Right hindlimb (tissue), 1 donor: ENCODE data around the gene MEPCE.
A peak's percentile ranks its signal among the peaks of the same experiment; 100 is the strongest.
"Not testable (repeated sequence)": the region's sequence is repeated elsewhere in the genome, so short reads cannot be mapped to it uniquely, and the experiment has no call there.

ENCODE experiments used
- DNase-seq: peaks from one replicate; pipeline ENCODE4 v3.0.0-alpha.2; 2018

The MEPCE gene, protein sequence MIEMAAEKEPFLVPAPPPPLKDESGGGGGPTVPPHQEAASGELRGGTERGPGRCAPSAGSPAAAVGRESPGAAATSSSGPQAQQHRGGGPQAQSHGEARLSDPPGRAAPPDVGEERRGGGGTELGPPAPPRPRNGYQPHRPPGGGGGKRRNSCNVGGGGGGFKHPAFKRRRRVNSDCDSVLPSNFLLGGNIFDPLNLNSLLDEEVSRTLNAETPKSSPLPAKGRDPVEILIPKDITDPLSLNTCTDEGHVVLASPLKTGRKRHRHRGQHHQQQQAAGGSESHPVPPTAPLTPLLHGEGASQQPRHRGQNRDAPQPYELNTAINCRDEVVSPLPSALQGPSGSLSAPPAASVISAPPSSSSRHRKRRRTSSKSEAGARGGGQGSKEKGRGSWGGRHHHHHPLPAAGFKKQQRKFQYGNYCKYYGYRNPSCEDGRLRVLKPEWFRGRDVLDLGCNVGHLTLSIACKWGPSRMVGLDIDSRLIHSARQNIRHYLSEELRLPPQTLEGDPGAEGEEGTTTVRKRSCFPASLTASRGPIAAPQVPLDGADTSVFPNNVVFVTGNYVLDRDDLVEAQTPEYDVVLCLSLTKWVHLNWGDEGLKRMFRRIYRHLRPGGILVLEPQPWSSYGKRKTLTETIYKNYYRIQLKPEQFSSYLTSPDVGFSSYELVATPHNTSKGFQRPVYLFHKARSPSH

DNA sequence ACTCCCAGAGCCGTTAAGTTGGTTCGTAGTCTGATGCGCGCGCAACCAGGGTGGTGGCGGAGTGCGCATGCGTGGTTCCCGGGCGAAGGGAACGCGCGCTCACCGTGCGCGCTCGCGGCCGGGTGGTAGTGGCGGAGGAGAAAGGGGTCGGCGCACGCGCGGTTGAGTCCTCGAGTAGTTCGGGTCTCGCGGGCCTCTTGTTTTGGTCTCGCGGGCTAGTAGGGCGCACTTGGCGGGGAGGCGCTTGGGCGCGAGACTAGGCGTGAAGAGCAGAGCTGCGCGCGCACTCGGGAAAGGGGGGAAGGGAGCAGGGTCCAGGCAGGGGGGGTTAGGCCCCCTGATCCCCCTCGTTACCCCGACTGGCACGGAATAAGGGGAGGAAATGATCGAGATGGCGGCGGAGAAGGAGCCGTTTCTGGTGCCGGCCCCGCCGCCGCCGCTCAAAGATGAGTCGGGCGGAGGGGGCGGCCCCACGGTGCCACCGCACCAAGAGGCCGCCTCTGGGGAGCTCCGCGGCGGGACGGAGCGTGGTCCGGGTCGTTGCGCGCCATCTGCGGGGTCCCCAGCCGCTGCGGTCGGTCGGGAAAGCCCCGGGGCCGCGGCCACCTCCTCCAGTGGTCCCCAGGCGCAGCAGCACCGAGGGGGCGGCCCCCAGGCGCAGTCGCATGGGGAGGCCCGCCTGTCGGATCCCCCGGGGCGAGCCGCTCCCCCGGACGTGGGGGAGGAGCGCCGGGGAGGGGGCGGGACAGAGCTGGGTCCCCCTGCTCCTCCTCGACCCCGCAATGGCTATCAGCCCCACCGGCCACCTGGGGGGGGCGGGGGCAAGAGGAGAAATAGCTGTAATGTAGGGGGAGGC, at the start of gene MEPCE:
Gene MEPCE (plus strand): TSS at position 195 of the 856 bp plus-strand sequence. CDS start 188 bp downstream, at position 383.
- DNase-seq = peak; percentile 99

DNA sequence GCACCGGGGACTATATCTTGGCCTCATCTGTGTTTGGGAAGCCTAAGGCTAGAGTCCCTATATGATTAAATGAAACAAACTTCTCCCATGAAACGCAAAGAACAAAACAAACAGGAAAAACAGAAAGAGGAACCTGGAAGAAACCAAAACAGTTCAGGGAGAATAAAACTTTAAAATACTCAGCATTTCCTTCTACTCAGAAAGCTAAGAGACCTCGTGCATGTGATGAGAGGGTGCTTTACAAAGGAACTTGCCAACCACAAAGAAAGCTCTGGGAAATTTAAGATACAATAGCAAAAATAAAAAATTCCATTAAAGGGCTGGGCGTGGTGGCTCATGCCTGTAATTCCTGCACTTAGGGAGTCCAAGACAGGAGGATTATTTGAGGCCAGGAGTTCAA, 49.4 kb upstream of the MEPCE start:
- DNase-seq = no peak

DNA sequence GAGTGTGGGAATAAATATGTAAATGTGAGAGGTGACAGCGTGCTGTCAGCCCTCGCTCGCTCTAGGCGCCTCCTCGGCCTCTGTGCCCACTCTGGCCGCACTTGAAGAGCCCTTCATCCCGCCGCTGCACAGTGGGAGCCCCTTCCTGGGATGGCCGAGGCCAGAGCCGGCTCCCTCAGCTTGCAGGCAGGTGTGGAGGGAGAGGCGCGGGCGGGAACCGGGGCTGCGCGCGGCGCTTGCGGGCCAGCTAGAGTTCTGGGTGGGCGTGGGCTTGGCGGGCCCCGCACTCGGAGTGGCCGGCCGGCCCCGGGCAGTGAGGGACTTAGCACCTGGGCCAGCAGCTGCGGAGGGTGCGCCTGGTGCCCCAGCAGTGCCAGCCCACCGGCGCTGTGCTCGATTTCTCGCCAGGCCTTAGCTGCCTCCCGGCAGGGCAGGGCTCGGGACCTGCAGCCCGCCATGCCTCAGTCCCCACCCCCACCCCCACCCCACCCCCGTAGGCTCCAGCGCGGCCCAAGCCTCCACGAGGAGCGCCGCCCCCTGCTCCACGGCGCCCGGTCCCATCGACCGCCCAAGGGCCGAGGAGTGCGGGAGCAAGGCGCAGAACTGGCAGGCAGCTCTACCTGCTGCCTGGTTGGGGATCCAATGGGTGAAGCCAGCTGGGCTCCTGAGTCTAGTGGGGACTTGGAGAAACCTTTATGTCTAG, 47.9 kb upstream of the MEPCE start:
- not testable (repeated sequence) for DNase-seq

DNA sequence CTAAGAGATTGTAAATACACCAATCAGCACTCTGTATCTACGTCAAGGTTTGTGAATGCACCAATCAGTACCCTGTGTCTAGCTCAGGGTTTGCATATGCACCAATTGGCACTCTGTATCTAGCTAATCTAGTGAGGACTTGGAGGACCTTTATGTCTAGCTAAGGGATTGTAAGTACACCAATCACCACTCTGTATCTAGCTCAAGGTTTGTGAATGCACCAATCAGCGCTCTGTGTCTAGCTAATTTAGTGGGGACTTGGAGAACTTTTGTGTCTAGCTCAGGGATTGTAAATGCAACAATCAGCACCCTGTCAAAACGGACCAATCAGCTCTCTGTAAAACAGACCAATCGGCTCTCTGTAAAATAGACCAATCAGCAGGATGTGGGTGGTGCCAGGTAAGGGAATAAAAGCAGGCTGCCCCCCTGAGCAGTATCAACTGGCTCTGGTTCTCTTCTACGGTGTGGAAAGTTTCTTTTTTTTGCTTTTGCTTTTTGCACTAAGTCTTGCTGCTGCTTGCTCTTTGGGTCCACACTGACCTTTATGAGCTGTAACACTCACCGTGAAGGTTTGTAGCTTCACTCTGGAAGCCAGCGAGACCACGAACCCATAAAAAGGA, 47.3 kb upstream of the MEPCE start:
- not testable (repeated sequence) for DNase-seq

DNA sequence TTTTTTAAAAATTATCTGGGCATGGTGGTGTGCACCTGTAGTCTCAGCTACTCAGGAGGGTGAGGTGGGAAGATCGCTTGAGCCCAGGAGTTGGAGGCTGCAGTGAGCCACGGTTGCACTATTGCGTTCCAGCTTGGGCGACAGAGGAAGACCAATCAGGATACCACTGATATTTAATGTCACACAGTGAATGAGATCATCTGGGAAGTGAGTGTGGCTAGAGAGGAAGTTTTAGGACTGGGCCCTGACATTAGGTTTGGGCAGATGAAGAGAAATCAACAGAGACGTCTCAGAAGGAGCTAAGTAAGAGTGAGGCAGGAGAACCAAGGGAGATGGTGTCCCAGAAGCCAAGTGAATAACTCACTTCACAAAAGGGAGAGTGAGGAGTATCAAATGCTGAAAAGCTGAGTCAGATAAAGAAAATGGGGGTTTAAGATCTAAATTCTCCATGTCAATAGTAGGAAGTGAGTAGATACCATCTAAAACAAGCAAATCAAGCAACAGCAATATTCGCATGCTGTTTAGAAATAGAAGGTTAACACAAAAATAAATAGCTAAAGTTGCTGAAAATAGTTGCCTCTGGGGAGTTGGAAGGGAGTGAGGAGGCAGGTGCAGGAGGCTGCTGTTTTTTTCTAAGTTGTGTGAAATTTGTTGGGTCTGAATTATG, 44.9 kb upstream of the MEPCE start:
- DNase-seq = no peak

DNA sequence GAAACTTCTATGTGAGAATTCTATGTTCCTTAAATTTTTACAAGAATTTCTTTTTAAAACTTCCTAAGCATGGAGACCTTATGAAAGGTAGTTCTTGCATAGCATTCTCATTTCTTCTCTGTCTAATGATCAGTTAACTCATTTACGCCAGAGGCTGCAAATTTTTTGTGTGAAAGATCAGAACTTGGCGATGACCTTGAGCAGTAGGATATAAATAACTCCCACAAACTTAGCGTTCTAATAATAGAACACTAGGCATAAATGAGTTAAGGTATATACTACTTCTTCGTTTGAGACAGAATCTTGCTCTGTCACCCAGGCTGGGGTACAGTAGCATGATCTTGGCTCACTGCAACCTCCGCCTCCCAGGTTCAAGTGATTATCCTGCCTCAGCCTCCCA, 42.7 kb upstream of the MEPCE start:
- no peak for DNase-seq

DNA sequence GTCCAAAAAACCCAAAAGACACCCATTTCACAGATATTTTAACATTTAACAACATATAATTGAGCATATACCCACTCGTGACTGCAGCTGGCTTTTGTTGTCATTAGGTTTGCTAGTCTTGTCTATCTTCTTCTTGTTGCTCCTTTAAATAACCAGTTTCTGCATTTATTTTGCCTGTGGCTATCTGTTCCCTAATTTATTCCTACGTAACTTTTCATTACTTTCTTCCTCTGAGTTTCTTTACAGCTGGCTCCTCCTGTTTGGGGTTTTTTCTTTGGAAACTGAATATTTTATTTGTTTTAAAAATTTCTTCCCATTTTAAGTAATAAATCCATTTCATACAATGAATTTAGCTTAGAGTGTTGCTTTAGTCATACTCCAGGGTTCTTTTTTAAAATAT, 41.9 kb upstream of the MEPCE start:
- DNase-seq = no peak

DNA sequence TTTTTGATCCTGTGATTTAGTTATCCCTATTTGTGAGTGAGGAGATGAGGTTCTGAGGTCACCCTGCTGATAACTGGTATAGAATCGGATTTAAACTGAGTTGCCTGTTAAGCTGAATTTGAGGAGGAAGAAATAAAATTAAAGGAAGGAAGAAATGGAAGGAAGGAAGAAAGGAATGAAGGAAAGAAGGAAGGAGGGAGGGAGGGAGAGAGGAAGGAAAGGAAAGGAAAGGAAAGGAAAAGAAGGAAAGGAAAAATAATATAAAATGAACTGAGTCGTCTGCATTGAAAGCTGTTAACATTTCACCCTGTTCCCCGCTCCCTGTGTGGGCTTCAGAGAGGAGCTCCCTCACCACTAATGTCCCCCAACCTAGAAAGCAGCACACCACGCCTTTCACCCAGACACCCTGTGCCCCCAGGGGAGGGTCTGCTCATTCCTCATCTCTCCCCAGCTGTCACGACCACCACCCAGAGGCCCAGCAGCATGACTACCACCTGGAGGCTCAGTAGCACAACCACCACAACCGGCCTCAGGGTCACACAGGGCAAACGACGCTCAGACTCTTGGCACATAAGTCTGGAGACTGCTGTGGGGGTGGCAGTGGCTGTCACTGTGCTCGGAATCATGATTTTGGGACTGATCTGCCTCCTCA, 40.1 kb upstream of the MEPCE start:
- DNase-seq = no peak

DNA sequence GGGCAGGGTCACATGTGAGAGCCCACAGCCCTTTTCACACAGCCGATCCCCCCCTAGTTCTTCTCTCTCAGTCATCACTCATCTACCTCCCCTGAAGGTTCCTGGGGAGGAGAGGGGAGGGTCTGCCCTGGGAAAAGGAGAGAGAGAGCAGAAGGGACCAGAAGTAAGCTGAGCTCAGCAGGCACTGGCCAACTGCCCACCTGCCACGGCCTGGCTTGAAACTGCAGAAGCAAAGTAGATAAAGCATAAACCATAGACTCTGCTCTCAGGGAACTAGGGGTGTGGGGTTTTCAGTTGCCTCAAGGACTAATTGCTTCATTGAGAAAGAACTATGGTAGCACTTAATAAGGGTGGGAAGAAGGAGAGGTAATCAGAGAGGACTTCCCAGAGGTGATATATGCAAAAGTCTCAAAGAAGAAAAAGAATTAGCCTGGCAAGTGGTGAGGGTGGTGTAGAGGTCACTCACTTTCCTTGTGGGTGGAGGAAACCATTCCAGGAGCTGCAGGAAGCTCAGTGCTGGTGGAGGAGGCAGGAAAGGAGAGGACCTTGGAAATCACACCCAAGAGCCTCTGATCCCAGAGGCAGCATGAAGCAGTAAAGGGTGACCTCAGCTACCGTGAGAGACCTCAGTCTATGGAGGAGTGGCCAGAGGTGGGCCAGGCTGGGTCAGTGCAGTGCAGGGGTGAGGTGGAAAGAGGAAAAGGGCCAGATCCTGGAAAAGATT, 39.2 kb upstream of the MEPCE start:
- DNase-seq = no peak

DNA sequence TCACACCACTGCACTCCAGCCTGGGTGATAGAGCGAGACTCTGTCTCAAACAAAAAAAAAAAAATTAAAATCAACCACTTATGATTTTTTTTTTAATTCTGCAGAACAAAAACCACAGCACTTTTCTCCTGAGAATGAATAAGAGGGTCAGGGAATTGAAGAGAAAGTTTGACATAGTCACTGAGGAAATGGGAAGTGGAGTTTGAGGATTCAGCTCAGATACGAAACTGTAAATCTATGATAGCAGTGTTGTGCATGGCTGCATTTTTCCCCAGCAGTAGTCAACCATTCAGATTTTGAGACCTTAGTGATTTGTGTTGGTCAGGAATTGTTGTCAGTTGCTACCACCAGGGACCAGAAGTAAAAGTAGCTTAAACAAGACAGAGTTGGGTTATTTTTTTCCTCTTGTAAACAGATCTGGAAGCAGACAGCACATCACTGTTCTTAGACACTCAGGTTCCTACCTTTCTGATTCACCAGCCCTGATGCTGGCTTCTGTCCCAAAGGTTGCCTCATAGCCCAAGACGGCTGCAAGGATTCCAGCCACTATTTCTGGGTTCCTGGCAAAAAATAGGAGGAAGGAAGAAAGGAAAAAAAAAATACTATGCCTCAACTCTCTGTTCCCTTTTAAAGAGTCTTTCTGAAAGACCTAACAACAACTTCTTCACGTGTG, 36.3 kb upstream of the MEPCE start:
- no peak for DNase-seq

DNA sequence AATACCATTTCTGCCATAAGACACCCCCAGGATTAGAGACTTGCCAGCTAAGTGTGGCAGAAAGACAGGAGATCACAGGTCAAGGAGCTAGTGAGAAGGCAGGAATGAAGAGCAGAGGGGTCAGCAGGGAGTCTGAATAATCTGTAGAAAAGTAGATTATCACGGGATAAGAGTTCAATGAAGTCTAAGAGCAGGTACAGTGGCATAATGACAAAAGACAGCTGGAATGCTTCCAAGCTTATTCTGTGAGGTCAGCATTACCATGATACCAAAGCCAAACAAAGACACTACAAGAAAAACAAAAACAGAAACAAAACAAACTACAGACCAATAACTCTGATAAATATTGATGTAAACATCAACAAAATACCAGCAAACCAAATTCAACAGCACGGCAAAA, 35.6 kb upstream of the MEPCE start:
- DNase-seq = no peak

DNA sequence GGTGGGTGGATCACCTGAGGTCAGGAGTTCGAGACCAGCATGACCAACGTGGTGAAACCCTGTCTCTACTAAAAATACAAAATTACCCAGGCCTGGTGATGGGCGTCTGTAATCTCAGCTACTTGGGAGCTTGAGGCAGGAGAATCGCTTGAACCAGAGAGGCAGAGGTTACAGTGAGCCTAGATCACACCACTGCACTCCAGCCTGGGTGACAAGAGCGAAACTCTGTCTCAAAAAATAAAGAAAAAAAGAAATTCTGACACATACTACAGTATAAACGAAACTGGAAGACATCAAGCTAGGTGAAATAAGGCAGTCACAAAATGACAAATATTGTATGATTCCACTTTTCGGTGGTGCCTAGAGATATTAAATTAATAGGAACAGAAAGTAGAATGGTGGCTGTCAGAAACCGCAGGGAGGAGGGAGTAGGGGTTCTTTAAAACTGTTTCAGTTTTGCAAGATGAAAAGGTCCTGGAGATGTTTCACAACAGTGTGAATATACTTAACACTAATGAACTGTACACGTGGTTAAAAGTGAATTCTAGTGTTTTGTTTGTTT, 33.1 kb upstream of the MEPCE start:
- DNase-seq = no peak

DNA sequence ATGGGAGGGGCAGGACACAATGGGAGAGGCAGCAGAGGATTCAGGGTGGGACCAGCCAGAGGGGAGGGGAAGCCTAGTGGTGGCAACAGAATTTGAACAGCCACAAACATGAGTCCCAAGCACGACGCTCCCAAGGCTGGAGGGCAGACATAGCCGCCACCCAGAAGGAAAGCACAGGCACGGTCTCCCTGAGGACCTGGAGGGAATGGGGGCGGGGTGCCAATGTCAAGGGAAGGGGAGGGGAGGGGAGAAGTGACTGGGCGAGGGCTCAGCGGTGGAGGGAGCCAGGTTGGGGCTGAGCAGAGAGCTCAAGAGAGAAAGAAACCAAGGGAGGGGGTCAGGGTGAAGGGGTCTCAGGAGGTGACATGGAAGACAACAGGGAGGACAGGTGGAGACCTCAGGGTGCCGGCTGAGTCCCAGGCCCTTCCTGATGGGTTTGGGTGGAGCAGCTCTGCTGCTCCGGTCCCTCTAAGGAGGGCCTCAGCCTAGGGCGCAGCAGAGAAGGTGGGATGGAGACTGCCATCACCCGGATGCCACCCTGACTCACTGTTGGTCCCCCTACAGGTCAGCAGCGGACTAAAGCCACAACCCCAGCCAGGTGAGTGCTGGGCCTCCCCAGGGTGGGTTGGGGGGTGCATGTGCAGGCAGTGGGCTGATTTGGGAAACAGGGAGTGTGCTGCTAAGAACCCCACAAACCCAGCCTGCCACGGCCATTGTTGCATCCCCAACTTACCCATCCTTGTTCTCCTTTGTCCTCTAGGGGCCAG, 32.1 kb upstream of the MEPCE start:
- DNase-seq = no peak

DNA sequence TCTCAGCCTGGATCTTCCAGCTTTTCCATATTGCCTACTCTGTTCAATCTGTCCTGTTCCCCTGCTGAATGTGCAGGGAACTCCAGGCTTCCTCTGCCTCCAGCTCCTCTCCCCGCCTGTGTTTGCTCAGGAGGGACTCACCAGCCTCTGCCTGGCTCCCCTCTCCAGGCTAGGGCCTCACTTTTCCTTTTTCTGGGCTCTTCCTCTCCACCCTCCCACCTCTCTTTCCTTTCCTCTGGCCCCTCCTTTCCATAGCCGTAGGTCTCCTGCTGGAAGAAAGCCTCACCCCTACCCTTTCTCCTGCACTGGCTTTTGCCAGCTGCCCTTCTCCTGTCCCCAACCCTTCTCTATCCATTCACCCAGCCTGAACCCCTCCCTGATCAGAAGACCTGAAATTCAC, 31.4 kb upstream of the MEPCE start:
- no peak for DNase-seq

DNA sequence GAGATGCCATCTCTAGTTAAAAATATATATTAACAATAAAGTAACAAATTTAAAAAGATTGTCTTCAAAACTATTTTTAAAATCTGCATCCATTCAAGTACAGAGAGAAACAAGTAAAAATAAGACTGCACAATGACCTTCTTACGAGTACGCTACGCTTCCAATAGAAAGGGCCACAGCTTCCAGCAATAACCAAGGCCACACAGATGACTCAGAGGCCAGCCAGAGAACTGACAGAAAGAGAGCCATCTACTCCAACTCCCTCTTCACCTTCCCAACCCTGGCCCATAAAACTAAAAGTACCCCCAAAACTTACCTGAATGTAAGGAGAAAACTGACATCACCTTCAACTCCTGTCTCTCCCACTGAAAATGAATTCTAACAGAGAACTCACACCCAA, 29.6 kb upstream of the MEPCE start:
- DNase-seq = no peak

DNA sequence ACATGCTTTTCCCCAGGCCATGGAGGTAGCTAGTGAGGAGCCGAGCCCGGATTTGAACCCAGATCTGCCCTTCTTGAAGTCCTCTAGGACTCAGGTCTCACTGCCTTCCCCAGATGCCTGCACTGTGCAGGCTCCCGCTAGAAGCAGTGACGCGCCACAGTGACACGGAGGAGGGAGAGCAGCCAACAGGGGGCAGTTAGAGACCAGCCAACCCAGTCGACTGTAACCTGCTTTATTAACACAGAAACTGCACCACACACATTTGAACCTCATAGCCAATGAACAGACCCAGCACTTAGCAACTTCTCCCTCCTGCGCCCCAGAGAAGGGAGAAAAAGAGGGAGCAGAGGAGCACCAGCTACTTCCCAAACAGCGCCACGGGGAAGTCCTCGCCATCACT, 29.0 kb upstream of the MEPCE start:
- no peak for DNase-seq

DNA sequence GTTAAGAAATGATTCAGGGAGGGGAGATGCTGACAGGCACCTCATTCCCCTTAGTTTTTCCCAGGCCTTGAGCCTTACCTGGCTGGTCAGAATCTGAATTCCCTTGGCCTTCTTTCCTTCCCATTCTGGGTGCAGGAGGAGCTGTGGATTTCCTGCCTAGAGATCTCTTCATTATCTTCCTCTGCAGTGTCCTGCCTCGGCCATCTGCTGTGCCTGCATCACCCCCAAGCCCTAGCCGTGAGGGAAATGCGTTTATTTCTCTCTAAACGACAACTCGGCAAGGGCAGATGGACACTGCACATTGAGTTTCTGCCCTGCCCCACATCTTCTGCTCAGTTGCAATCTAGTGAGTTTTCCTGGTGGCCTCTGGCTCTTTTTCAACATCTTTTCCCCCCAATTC, 27.8 kb upstream of the MEPCE start:
- DNase-seq = no peak

DNA sequence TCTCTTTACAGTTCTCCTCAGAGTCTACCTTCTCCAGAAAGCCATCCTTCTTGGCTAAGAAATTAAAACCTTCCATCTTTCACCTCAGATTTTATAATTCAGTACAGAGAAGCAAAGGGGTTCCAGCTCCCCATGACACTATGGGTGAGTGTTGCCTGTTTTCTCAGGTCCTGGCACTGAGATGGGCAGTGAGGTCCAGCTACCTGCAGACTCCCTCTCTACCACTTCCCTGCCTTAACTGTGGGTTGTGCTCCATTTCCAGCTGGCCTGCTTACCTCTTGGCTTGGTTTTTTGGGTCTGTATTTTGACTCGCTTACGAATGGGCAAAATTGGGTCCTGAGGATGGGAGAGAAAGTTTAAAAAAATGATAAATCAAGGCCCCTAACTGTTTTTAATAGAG, 27.4 kb upstream of the MEPCE start:
- DNase-seq = no peak

DNA sequence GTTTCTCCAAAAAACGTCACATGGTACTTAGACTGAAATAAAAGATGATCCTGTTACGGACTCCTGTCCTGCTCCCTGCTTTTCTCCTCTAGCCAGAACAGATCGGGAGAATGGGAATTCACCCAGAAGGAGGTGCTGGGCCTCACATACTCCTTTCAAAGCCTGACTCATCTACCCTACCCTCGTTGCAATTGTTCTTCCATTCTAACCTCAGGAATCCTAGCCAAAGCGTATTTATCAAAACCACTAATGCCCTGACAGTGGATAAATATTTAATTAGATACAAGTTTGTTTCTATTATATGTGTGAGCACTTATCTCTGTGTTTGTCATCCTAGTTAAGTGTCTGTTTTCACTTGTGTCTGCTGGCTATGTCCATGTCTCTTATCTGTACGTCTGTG, 22.9 kb upstream of the MEPCE start:
- no peak for DNase-seq
